ENCODE measurements around the gene PTPRR. TPM values are rescaled to one million over a fixed set of nuclear protein-coding genes. Genes with fewer than 3 reads are reported as not detected.

PTPRR gene
- under 1 TPM; 0.24 to 0.95 (median 0.30) TPM for total RNA-seq

- no peak for DNase-seq (ENCODE audit: low spot score)
- no peak for TF ChIP-seq CTCF (IDR thresholded peaks at IDR 0.05)
- no peak for ATAC-seq (ENCODE audit: low FRiP score)
Observed at GRCh38 chr12:70920251-70920851, at the start of gene PTPRR. PTPRR (minus strand) TSS chr12:70920738; CDS start chr12:70920390, 348 bp downstream.

GRCh38 chr12:70966996-70967790 lies 46.7 kb upstream of the PTPRR start:
- ATAC-seq (ENCODE audit: low FRiP score), result no peak
- no peak for DNase-seq (ENCODE audit: low spot score)
- no peak for TF ChIP-seq CTCF (IDR thresholded peaks at IDR 0.05)

- no peak for ATAC-seq (ENCODE audit: low FRiP score)
- no peak for TF ChIP-seq CTCF (IDR thresholded peaks at IDR 0.05)
- DNase-seq (ENCODE audit: low spot score), result no peak
Observed at GRCh38 chr12:70966046-70966445, 45.5 kb upstream of the PTPRR start.

- no peak for TF ChIP-seq CTCF (IDR thresholded peaks at IDR 0.05)
- no peak for ATAC-seq (ENCODE audit: low FRiP score)
- no peak for DNase-seq (ENCODE audit: low spot score)
Observed at GRCh38 chr12:70964867-70965510, 44.5 kb upstream of the PTPRR start.

GRCh38 chr12:70963081-70963660 lies 42.6 kb upstream of the PTPRR start:
- no peak for ATAC-seq (ENCODE audit: low FRiP score)
- no peak for TF ChIP-seq CTCF (IDR thresholded peaks at IDR 0.05)
- DNase-seq (ENCODE audit: low spot score), result no peak

- TF ChIP-seq CTCF (IDR thresholded peaks at IDR 0.05), result no peak
- no peak for ATAC-seq (ENCODE audit: low FRiP score)
- DNase-seq (ENCODE audit: low spot score), result no peak
Observed at GRCh38 chr12:70962226-70962794, 41.8 kb upstream of the PTPRR start.
